HL-60 (cell line): ENCODE measurements around the gene CREBL2.

Experiments
- DNase-seq, 2 experiments: peaks; one replicate each; pipeline ENCODE4 v3.0.0-alpha.2; 2010 to 2020; ENCODE audit warnings: low read depth in 1 of 2, low spot score in 1 of 2
- H3K27ac ChIP-seq: fragments of 250-450 bp; sonication (Bioruptor Pico); replicated peaks from 2 replicates; pipeline ENCODE4 v1.5.1; 2020; ENCODE audit warnings: mild to moderate bottlenecking, moderate library complexity
- H3K27me3 ChIP-seq: fragments of 250-450 bp; sonication (Bioruptor Pico); 2 replicates; pipeline ENCODE4 v1.5.1; 2021; ENCODE audit warnings: mild to moderate bottlenecking, moderate library complexity; ENCODE audit not compliant: insufficient read depth, poor library complexity, severe bottlenecking
- H3K4me3 ChIP-seq: replicated peaks from 2 replicates; pipeline ENCODE4 v1.5.1; 2011; ENCODE audit warnings: mild to moderate bottlenecking, control low read depth, low read length; ENCODE audit not compliant: insufficient read depth
- CTCF ChIP-seq: IDR thresholded peaks from one replicate; pipeline ENCODE4 v1.5.1; 2011; ENCODE audit warnings: low read length, control low read depth, inconsistent platforms; ENCODE audit not compliant: insufficient read depth
- GABPA ChIP-seq: IDR thresholded peaks from 2 replicates; pipeline ENCODE4 v1.6.1; 2012; ENCODE audit warnings: low read depth
- POLR2AphosphoS5 ChIP-seq: IDR thresholded peaks from 2 replicates; pipeline ENCODE4 v1.6.1; 2012; ENCODE audit warnings: low read depth
- REST ChIP-seq: IDR thresholded peaks from 2 replicates; pipeline ENCODE4 v1.6.1; 2012; ENCODE audit warnings: low read depth; ENCODE audit not compliant: insufficient replicate concordance
- SPI1 ChIP-seq: IDR thresholded peaks from 2 replicates; pipeline ENCODE4 v1.6.1; 2012; ENCODE audit warnings: low read depth, mild to moderate bottlenecking, borderline replicate concordance

Gene CREBL2

GRCh38 chr12:12628013-12628412 lies 16.3 kb downstream of the CREBL2 start:
- Histone ChIP-seq H3K27me3 (no peaks in the 10 kb centered on the region), H3K4me3 (no peak overlapping the region), H3K27ac (no peak overlapping the region)
- no peak for DNase-seq
- no peak for TF ChIP-seq CTCF
- TF ChIP-seq SPI1, result no peak
- TF ChIP-seq GABPA, result no peak
- TF ChIP-seq POLR2AphosphoS5, result no peak
- TF ChIP-seq REST, result no peak

GRCh38 chr12:12630850-12631249 lies 19.2 kb downstream of the CREBL2 start:
- no peak for DNase-seq
- no peaks in the 10 kb centered on the region for H3K27me3 ChIP-seq
- H3K4me3 ChIP-seq, result no peak overlapping the region
- TF ChIP-seq GABPA, result no peak
- TF ChIP-seq CTCF, result no peak
- TF ChIP-seq REST, result no peak
- no peak for TF ChIP-seq POLR2AphosphoS5
- TF ChIP-seq SPI1, result no peak
- H3K27ac ChIP-seq, result no peak overlapping the region

GRCh38 chr12:12635651-12636050 lies 24.0 kb downstream of the CREBL2 start:
- TF ChIP-seq GABPA (no peak), SPI1 (no peak), POLR2AphosphoS5 (no peak), CTCF (no peak), REST (no peak)
- Histone ChIP-seq H3K27ac (no peak overlapping the region), H3K4me3 (no peak overlapping the region), H3K27me3 (no peaks in the 10 kb centered on the region)
- no peak for DNase-seq
